ENCODE data around the gene DUSP11.
A peak's percentile ranks its signal among the peaks of the same experiment; 100 is the strongest.
"Not testable (repeated sequence)": the region's sequence is repeated elsewhere in the genome, so short reads cannot be mapped to it uniquely, and the experiment has no call there.

Gene DUSP11

DNA sequence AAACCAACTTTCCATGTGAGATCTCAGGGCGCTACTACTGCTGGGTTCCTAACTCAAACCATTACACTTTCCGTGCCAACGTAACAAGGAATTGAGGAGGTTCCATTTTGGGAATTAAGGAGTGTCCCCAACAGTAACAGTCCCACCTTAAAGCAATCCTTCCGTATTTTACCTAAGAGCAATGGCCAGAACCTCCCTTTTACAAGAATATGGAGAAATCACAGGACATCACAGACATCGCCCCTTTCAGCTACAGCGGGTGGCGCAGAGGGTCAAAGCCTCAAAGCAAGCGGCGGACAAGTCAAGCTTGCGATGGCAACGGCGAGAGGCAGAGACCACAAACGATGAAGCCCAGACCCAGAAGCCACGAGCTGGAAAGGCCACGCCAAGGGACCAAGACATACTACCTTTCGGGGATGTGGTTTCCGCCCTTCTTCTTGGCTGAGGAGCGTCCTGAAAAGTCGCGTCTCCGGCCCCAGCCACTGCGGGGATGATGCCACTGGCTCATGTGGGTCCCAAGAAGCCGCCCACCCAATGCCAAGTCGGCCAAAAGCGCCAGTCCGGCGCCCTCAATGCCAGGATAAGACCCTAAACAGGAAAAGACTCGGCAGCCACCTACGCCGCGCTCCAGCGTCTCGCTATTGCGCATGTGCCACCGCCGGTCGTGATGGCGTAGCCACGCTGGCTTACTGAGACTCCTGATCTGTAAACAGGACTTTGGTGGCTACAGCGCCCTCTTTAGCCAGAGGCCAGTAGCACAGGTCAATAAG is at the start of gene DUSP11:
TSS of gene DUSP11 (minus strand) at position 637 of the 770 bp plus-strand sequence. CDS start at position 508, 129 bp downstream.
- peak; percentile 98 for DNase-seq (ENCODE audit: low spot score)

DNA sequence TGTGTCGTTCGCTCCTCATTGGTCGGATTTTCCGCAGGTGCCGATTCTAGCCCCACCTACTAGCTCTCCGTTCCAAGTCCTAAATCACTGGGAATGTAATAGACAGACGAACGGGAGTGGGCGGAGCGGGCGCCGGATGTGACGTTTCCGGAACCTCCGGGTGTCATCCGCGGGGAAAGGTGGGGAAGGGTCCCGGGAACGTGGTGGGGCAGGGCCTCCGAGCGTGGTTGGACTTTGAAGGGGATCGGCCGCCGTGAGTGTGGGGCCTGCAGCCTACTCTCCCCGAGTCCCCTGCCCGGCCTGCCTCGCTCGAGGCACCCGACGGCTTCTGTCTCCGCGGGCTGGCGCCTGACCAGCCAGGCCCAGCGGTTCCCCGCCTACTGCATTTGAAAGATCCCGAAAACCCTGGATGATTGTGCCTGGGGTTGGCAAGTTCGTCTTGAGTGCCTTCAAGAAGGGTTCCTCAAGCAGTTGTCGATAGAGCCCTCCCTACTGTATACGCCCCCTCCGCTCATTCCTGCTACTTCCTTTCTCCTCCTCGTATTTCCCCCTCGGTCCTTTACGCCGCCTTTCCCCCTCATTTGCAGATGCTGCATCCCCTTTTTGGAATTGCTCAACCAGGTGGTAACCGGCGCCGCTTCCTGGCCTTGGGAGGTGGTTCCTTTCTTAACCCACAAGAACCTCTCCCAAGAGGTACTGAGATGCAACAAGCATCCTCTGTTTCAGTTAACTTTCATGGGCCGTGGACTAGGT is 49.1 kb upstream of the DUSP11 start, which contains the start of gene STAMBP:
TSS of gene STAMBP (plus strand) at position 144 of the 753 bp plus-strand sequence. CDS start 1,896 bp downstream, outside the sequence.
- DNase-seq (ENCODE audit: low spot score) = peak; percentile 99

DNA sequence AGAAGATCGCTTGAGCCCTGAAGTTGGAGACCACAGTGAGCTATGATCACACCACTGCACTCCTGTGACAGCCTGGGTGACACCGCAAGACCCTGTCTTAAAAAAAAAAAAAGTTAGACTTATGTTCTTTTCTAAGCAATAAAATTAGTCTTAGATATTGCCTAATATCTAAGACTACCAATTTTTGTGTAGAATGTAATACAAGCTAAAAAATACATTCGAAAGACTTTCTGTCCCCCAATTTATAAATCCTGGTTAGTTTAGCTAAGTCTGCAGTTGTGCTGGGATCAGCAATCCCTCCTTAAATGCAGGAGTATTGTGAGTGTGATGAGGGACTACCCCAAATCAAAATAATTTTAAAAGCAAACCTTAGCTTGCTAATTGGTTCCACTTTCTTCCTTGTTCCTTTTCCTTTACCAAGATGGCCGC is 48.5 kb upstream of the DUSP11 start:
- no peak for DNase-seq (ENCODE audit: low spot score)

DNA sequence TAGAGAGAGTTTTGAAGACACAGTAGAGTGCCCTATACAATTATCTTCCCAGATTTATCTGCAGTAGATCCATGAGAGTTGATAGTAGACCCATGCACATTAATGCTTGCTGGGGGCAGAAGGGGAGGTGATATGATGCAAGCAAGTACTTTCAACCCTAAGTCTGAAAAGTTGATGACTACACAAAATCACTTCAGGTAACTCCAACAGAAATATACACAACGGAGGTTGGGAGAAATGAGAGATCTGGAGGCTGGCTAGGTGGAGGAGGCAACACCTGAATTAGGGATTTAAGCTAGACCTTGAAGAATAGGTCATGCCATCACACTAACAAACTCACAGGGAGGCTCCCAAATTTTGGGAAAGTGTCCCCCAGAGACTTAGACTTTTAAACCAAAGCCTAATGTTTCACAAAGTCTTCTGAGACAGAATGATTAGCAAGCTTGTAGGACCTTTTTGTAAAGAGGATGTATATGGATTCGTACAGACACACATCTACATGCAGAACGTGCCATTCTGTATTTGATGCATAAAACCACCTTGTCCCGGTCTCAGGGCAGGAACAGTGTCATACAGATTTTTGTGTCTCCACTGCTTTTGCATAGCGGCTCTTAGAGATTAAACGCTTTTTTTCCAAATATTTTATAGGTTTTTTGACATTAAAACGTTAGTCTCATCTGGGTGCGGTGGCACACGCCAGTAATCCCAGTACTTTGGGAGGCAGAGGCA is 47.9 kb upstream of the DUSP11 start:
- DNase-seq (ENCODE audit: low spot score) = no peak

DNA sequence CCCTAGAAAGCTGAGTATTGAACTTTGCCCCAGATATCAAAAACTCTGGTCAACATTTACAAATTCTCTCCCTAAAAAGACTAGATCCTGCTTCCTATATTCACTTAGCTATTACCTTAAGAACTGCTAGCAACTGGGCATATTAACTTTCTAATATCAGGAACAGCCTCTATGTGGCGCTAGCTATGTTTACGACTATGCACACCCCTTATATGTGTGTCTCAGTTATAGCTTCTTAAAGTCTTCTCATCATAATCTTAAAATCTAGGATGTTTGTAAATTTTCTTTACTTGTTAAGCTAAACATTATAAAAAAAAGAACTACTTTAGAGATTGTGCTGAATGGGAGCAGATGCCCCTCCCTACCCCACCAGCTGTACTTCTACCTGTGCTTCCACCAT is 47.1 kb upstream of the DUSP11 start:
- DNase-seq (ENCODE audit: low spot score) = peak; percentile 46

DNA sequence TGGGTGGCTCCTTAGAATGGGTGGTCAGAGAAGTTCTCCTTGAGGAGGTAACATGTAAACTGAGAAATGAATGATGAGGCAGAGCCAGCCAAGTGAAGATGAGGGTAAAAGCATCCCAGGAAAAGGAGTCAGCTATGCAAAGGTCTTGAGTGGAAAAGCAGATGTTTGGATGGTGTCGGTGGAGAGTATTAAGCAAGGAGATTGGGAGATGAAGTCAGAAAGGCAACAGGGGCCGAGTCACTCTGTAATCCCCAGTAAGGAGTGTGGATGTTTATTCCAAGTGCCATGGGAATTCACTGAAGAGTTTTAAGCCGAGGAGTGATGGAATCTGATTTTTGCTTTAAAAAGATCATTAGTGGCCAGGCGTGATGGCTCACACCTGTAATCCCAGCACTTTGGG is 45.5 kb upstream of the DUSP11 start:
- DNase-seq (ENCODE audit: low spot score) = no peak

DNA sequence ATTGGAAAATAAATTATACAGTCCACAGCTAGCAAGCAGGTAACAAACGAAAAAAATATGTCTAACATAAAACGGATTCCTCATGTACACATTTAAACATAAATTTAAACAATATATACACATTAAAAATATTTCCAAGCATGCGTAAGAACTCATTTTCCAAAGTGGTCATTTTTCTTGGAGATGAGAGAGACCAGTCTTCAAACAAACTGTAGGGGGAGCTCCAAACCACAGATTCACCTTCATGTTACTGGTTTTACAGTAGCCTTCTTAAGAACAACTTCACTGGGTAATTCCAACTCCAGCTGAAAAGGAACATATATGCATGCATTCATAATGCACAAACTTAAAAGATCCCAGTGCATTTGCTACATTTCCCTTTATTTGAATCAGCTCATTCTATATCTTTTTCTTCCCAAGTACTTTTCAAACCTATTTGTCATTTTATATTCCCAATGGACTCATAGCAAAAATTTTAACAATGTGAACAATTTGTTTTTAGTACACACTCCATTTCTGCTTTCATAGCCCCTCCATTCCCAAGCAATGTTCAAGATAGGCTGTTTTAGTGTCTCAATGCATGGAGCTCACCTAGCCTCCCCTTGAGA is 44.1 kb upstream of the DUSP11 start:
- DNase-seq (ENCODE audit: low spot score) = peak; percentile 84

DNA sequence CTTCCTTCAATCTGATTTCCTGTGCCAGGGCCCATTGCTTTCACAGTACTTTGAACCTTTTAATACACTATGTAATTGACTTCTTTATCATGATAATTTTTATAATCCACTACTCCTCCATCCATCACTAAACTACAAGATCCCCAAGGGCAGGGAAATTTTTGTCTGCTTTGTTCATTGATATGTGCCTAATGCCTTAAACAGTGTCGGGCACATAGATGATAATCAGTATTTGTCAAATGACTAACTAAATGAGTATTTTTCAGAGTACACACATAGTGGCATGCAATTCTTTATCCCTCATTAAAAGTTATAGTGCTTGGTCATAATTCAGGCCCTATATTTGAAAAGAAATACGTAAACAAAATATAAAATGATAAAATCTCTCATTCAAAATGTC is 43.5 kb upstream of the DUSP11 start:
- no peak for DNase-seq (ENCODE audit: low spot score)

DNA sequence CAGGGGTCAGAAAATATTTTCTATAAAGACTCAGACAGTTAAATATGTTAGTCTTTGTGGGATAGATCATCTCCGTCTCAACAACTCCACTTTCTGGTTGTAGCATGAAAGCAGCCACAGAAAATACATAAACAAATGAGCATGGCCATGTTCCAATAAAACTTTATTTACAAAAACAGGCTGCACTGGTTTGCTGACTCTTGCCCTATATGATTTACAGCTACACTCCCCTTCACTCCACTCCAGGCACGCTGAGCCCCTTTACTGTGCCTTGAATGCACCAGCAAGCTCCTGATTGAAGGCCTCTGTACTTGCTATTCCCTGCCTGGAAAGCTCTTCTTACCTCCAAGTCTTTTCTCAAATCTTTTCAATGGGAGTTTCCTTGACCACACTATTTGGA is 43.1 kb upstream of the DUSP11 start:
- no peak for DNase-seq (ENCODE audit: low spot score)

DNA sequence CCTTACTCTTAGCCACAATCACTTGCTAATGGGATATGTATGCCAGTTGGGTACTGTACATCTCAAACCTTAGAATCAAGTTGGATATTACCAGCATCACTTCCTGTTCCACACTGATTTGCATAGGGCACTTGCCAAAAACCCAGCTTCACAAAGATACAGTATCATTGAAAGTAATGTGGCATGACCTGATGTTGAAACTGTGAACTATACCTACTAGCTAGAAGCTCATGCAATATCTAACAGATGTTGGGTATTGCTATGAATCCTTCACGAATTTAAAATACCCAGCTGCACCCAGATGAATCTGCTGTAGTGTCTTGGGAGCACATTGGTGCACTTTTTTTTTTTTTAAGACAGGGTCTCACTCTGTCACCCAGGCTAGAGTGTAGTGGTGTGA is 42.4 kb upstream of the DUSP11 start:
- no peak for DNase-seq (ENCODE audit: low spot score)

DNA sequence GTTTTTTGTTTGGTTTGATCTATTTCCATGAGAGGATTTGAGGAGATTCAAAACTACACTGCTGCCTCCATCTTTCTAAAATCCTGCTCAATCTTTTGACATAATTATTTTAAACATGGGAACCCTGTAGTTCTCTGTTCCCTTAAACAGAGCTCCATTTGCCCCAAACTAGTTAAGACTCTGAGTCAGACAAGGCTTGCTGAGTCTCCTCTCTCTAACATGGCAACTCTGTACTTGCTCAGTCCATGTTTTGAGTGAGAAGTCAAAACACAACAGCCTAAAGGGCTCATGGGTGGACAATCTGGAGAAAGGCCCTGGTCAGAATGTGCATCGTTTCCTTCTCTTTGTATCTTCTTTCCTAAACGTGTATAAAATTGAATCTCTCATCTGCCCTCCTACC is 41.8 kb upstream of the DUSP11 start:
- no peak for DNase-seq (ENCODE audit: low spot score)

DNA sequence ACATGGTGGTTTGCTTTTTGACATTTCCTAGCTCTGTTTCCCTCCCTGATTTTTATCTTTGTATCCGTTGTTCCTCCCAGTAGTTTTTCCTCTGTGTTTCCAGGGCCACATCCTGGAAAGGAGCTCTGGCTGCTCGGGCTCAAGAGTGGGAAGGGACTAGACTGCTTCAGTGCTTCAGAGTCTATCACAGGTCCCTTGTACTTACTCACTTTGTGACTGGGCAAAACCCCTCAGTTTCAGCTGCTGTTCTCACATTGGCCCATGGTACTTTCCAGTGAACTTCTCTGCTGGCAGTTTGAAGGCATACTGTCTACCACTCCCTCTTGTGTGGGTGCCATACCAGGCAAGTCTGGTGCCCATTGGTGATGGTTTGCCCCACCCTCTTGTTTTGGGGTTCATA is 41.3 kb upstream of the DUSP11 start:
- no peak for DNase-seq (ENCODE audit: low spot score)

DNA sequence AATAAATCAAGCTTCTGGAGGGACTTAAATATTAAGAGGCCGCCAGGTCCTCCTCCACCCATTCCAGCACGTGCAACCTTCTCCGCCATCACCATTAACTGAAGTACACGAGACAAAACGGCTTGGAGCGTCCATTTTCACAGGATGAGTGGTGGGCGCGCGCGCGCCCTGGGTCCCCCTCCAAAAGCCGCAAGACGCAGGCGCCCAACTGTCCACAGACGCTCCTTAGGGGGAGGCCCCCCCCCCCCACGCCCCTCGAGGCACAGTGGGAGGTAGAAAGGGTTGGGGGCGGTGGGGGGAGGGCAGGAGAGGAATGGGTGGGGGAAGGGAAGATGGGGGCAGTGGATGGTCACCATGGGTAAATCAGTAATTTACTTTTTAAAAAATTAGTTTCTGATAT is 38.4 kb upstream of the DUSP11 start:
- DNase-seq (ENCODE audit: low spot score) = no peak

DNA sequence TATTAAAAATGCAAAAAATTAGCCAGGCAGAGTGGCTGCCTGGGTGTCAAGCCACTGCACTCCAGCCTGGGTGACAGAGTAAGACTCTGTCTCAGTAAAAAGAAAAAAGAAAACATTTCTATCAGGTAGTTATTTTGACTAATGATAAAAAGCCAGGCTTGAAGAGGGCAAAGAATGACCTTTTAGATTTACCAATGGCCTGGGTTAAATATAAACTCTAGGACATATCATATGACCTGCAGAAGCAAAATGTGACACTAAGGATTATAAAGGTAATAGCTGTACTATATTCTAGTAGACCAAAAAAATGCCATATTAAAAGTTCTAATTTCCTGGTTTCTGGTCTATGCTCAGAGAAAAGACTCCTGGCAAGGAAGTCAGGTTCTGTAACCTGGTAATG is 32.7 kb upstream of the DUSP11 start:
- DNase-seq (ENCODE audit: low spot score) = no peak

DNA sequence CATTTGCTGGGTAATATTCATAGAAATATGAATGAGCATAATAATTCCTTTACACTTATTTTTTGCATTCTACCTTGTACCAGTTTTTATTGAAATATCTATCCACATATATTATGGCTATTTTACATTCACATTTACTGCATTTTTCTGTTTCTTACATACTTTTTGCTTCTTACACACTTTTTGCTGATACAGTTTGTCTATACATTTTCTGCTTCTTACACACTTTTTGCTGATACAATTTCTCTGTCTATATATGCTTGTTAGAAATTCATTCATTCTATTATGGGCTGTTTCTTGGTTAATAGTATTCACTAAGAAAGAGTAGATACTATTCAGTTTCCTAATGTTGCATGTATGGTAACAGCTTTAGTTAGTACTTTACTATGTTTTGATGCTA is 32.0 kb upstream of the DUSP11 start:
- no peak for DNase-seq (ENCODE audit: low spot score)

DNA sequence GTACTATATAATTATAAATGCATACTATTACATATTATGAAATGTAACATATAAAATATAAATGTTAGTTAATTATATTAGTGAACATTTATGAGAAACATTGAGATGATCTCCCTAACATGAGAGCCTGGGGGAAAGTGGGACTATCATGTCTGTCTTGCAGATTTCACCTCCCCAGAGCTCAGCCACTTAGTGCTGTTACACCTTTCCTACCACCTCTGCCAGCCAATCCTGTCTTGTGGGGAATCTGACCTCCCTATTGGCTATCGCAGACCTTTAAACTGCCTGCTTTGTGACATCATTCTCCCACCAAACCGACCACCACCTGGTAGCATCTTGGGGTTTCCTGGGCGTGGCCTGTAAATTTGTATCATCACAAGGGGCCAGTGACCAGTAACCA is 4.0 kb upstream of the DUSP11 start, which contains the start of gene C2orf78:
TSS of gene C2orf78 (plus strand) at position 301 of the 400 bp plus-strand sequence. CDS start 127 bp downstream, outside the sequence.
- not testable (repeated sequence) for DNase-seq (ENCODE audit: low spot score)

DNA sequence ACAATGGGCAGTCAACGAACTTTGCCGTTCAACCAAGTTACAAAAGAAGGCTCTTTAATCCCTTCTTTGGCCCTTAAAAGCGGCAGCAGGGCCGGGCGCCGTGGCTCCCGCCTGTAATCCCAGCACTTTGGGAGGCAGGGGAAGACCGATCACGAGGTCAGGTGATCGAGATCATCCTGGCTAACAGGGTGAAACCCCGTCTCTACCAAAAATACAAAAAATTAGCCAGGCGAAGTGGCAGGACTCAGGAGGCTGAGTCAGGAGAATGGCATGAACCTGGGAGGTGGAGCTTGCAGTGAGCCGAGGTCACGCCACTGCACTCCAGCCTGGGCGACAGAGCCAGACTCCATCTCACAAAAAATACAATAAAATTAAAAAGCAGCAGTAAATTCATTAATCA is 3.5 kb upstream of the DUSP11 start:
- not testable (repeated sequence) for DNase-seq (ENCODE audit: low spot score)

DNA sequence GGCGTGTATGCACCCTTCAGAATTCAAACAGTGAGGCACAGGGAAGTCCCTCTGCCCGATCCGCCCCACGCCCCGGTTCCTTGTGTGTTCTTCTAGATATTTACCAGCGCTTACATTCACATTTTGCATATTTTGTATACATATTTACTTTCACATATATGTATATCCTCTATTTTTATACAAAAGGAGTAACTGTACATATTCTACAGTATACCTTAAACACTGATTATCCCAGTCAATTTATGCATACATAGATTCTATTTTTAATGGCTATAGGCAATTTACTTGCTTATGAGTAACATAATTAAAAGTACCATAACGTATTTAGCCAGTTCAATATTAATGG is 307 bp upstream of the DUSP11 start:
- DNase-seq (ENCODE audit: low spot score) = no peak

DNA sequence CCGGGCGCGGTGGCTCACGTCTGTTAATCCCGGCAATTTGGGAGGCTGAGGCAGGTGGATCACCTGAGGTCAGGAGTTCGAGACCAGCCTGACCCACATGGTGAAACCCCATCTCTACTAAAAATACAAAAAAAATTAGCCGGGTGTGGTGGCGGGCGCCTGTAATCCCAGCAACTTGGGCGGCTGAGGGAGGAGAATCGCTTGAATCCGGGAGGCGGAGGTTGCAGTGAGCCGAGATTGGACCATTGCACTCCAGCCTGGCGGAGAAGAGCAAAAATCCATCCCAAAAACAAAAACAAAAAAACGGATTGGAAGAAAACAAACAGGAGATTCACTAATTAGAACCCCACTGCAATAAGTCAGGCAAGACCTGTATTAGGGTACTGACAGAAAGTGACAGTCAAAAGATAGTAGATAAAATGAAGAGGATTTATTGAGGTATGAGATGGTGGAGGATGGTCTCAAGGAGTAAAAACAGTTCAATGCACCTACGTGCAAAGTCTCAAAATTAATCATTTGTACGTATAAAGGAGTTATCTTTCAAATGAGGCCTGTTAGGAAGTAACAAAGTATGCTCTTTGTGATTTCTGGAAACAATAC is 936 bp downstream of the DUSP11 start:
- DNase-seq (ENCODE audit: low spot score) = not testable (repeated sequence)

DNA sequence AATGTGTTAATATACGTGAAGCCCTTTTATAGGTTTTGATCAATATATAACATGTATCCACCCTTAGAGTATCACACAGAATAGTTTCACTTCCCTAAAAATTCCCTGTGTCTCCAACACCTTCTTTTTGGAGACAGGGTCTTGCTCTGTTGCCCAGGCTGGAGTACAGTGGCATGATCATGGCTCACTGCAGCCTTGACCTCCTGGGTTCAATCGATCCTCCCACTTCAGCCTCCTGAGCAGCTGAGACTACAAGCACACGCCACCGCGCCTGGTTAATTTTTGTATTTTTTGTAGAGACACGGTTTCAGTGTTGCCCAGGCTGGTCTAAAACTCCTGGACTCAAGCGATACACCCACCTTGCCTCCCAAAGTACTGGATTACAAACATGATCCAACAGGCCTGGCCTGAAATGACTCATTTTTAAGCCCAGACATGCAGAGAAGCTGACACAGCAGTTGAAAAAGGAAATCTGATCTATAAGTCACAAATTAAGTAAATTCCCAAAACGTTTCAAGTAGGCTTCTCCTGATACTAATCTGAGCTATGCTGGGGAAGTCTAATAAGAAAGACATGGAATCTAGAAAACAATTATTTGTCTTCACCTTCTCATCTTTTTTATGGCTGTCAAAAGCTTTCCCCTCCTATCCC is 2.9 kb downstream of the DUSP11 start:
- DNase-seq (ENCODE audit: low spot score) = no peak

DNA sequence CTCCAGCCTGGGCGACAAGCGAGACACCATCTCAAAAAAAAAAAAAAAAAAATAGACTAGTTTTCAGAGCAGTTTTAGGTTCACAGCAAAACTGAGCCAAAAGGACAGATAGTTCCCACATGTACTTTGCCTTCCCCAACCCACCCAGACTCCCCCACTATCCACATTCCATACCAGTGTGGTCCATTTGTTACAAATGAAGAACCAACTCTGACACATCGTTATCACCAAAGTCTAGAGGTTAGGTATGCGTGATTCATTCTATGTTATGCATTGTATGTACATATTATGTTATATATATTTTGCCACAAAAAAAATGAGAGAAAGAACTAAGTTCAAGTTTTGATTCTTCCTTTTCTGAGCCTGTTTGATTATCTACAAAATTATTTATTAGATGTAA is 3.5 kb downstream of the DUSP11 start:
- no peak for DNase-seq (ENCODE audit: low spot score)
